Endodermal cell (in vitro differentiated cells): ENCODE measurements around the gene ZNF837. TPM values are rescaled to one million over a fixed set of nuclear protein-coding genes. Genes with fewer than 3 reads are reported as not detected.
A peak's percentile ranks its signal among the peaks of the same experiment; 100 is the strongest.

ENCODE experiments used
- DNase-seq: peaks from one replicate; pipeline ENCODE4 v3.0.0-alpha.2; 2017
- H3K27ac ChIP-seq: 2 replicates; pipeline ENCODE4 v1.5.1; 2013; ENCODE audit warnings: mild to moderate bottlenecking, low read depth, low read length, moderate library complexity
- H3K27me3 ChIP-seq: 2 replicates; pipeline ENCODE4 v1.6.1; 2013; ENCODE audit warnings: mild to moderate bottlenecking, low read length, moderate library complexity; ENCODE audit not compliant: insufficient read depth, control insufficient read depth, poor library complexity, severe bottlenecking
- H3K36me3 ChIP-seq: 2 replicates; pipeline ENCODE4 v1.7.0; 2013; ENCODE audit warnings: mild to moderate bottlenecking, low read length, moderate library complexity; ENCODE audit not compliant: control insufficient read depth, insufficient read depth
- H3K4me1 ChIP-seq: one replicate; pipeline ENCODE4 v1.7.0; 2013; ENCODE audit warnings: low read length; ENCODE audit not compliant: control insufficient read depth, insufficient read depth
- H3K4me3 ChIP-seq: 2 replicates; pipeline ENCODE4 v1.5.1; 2013; ENCODE audit warnings: mild to moderate bottlenecking, low read length, moderate library complexity
- H3K9ac ChIP-seq: 2 replicates; pipeline ENCODE4 v1.6.1; 2013; ENCODE audit warnings: mild to moderate bottlenecking, low read length, moderate library complexity; ENCODE audit not compliant: poor library complexity, severe bottlenecking; ENCODE audit errors: extremely low read depth
- H3K9me3 ChIP-seq: 2 replicates; pipeline ENCODE4 v1.6.1; 2013; ENCODE audit warnings: mild to moderate bottlenecking, low read length, moderate library complexity; ENCODE audit not compliant: control insufficient read depth
- H3K27ac Mint-ChIP-seq: 2 replicates; pipeline ENCODE4 v1.8.0; 2020; ENCODE audit warnings: mixed read lengths
- H3K27me3 Mint-ChIP-seq: 2 replicates; pipeline ENCODE4 v1.8.0; 2021; ENCODE audit warnings: mild to moderate bottlenecking, mixed read lengths; ENCODE audit not compliant: insufficient read depth
- H3K36me3 Mint-ChIP-seq: 2 replicates; pipeline ENCODE4 v1.8.0; 2020; ENCODE audit warnings: low read depth, mixed read lengths
- H3K4me1 Mint-ChIP-seq: 2 replicates; pipeline ENCODE4 v1.8.0; 2020; ENCODE audit warnings: mixed read lengths
- H3K4me3 Mint-ChIP-seq: 2 replicates; pipeline ENCODE4 v1.8.0; 2020; ENCODE audit warnings: mild to moderate bottlenecking, moderate library complexity, mixed read lengths
- H3K9me3 Mint-ChIP-seq: 2 replicates; pipeline ENCODE4 v1.8.0; 2020; ENCODE audit warnings: mild to moderate bottlenecking, mixed read lengths
- WGBS, 2 experiments: methylation state at CpG; one replicate each; pipeline versions ENCODE4 v1.1.5 to v1.1.7; 2013; ENCODE audit warnings: missing lambda C conversion rate in 2 of 2, mixed read lengths in 1 of 2; ENCODE audit not compliant: insufficient coverage in 1 of 2, insufficient read length in 1 of 2; 5-methylcytosine and 5-hydroxymethylcytosine counted together
- total RNA-seq, 2 donors: library from RNA; stranded (reverse); fragmentation: NEBNext Ultra II Directional in 1 of 2; extraction: Animal tissue kit (Norgen Biotek cat#: 25700) in 1 of 2; gene quantifications; 2 replicates in 1 of 2; 3 replicates in 1 of 2; pipeline ENCODE4 v1.2.1, GENCODE V29; 2021
- TF ChIP-seq, protein P1 (sequence below): fragments of 200-600 bp; sonication (generic); conservative IDR thresholded peaks from 2 replicates; pipeline ENCODE4 v1.5.0; 2021; ENCODE audit warnings: antibody characterized with exemption, mild to moderate bottlenecking

Gene ZNF837
- total RNA-seq, 2 donors from 2014 or later: 3.1 to 3.8 TPM

DNA sequence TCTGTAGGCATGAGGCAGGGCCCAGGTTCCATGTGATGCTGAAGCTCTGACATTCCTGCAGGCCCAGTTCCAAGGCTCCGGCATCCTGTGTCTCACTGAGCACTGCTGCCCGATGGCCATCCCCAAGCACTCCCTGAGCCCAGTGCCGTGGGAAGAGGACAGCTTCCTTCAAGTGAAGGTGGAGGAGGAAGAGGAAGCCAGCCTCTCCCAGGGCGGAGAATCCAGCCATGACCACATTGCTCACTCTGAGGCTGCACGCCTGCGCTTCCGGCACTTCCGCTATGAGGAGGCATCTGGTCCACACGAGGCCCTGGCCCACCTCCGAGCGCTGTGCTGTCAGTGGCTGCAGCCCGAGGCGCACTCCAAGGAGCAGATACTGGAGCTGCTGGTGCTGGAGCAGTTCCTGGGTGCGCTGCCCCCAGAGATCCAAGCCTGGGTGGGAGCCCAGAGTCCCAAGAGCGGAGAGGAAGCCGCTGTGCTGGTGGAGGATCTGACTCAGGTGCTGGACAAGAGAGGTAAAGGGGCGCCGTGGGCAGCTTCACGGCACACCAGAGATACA is 46.1 kb downstream of the ZNF837 start:
- Mint-ChIP-seq H3K4me1 (peaks cover 13% of the 10 kb centered on the region), H3K27ac (no peak overlapping the region), H3K9me3 (peaks cover 18% of the 10 kb centered on the region), H3K36me3 (peaks cover 52% of the 10 kb centered on the region), H3K4me3 (no peak overlapping the region), H3K27me3 (no peaks in the 10 kb centered on the region)
- no peaks in the 10 kb centered on the region for H3K27me3 ChIP-seq
- WGBS, 2 experiments: 93 to 97% methylated on average over 13 to 19 of the region's 19 CpGs
- peaks cover 4% of the 10 kb centered on the region for H3K4me1 ChIP-seq
- TF ChIP-seq, protein P1, sequence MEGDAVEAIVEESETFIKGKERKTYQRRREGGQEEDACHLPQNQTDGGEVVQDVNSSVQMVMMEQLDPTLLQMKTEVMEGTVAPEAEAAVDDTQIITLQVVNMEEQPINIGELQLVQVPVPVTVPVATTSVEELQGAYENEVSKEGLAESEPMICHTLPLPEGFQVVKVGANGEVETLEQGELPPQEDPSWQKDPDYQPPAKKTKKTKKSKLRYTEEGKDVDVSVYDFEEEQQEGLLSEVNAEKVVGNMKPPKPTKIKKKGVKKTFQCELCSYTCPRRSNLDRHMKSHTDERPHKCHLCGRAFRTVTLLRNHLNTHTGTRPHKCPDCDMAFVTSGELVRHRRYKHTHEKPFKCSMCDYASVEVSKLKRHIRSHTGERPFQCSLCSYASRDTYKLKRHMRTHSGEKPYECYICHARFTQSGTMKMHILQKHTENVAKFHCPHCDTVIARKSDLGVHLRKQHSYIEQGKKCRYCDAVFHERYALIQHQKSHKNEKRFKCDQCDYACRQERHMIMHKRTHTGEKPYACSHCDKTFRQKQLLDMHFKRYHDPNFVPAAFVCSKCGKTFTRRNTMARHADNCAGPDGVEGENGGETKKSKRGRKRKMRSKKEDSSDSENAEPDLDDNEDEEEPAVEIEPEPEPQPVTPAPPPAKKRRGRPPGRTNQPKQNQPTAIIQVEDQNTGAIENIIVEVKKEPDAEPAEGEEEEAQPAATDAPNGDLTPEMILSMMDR: no peak
- no peak overlapping the region for H3K27ac ChIP-seq
- H3K9ac ChIP-seq: no peak overlapping the region
- no peak overlapping the region for H3K4me3 ChIP-seq
- no peaks in the 10 kb centered on the region for H3K9me3 ChIP-seq
- H3K36me3 ChIP-seq: peaks cover 51% of the 10 kb centered on the region
- DNase-seq: no peak

DNA sequence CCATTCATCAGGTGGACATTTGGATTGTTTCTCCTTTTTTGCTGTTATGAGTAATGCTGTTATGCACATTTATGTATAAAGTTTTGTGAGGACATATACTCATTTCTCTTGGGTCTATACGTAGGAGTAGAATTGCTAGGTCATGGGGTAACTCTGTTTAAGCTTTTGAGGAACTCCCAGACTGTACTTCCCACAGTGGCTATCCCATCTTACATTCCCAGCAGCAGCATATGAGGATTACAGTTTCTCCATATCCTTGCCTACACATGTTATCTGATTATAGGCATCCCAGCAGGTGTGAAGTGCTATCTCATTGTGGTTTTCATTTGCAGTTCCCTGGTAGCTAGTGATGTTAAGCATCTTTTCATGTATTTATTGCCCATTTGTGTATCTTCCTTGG is 48.1 kb downstream of the ZNF837 start:
- no peak overlapping the region for H3K27ac ChIP-seq
- Mint-ChIP-seq H3K27me3 (no peaks in the 10 kb centered on the region), H3K4me1 (peaks cover 17% of the 10 kb centered on the region), H3K9me3 (no peaks in the 10 kb centered on the region), H3K4me3 (no peak overlapping the region), H3K36me3 (peaks cover 31% of the 10 kb centered on the region), H3K27ac (no peak overlapping the region)
- H3K4me3 ChIP-seq: no peak overlapping the region
- TF ChIP-seq, protein P1: no peak
- H3K36me3 ChIP-seq: peaks cover 30% of the 10 kb centered on the region
- 100% methylated on average over 1 of the region's 1 CpG for WGBS, 2 experiments
- no peaks in the 10 kb centered on the region for H3K27me3 ChIP-seq
- H3K4me1 ChIP-seq: peaks cover 12% of the 10 kb centered on the region
- H3K9ac ChIP-seq: no peak overlapping the region
- DNase-seq: no peak
- no peaks in the 10 kb centered on the region for H3K9me3 ChIP-seq

DNA sequence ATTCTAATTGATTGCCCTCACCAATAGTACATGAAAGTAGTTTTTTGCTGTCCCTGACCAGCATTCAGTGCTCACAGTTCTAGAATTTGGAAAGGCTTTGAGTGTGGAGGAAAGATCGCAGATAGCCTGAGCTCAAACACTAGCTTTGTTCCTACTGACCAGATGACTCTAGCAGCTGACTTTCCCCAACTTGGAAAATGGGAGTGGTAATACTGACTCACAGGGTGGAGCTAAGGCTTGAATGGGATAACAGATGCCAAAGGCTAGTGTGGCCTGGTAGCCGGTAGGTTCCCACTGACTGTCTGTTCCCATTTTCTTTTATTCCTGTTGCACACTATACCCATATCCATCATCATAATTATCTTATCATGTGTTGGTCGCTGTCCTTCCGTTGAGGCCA is 50.4 kb downstream of the ZNF837 start:
- Mint-ChIP-seq H3K27ac (peak overlapping the region; percentile 22), H3K4me3 (no peak overlapping the region), H3K4me1 (peaks cover 17% of the 10 kb centered on the region), H3K36me3 (peaks cover 15% of the 10 kb centered on the region), H3K9me3 (no peaks in the 10 kb centered on the region), H3K27me3 (no peaks in the 10 kb centered on the region)
- WGBS, 2 experiments: 81 to 89% methylated on average over 2 to 4 of the region's 4 CpGs
- Histone ChIP-seq H3K27me3 (no peaks in the 10 kb centered on the region), H3K36me3 (peaks cover 14% of the 10 kb centered on the region), H3K9me3 (no peaks in the 10 kb centered on the region), H3K27ac (no peak overlapping the region), H3K4me3 (no peak overlapping the region), H3K9ac (no peak overlapping the region), H3K4me1 (peaks cover 12% of the 10 kb centered on the region)
- DNase-seq: no peak
- TF ChIP-seq, protein P1: no peak
